Measurements from ENCODE around the gene SIL1. TPM values are rescaled to one million over a fixed set of nuclear protein-coding genes. Genes with fewer than 3 reads are reported as not detected.

Gene SIL1
- total and polyA plus RNA-seq, 2 of the 13 experiments (the other 11 are each of a cell fraction or from before 2014, with no cell fraction given), result 26.0 to 30.0 TPM

DNA sequence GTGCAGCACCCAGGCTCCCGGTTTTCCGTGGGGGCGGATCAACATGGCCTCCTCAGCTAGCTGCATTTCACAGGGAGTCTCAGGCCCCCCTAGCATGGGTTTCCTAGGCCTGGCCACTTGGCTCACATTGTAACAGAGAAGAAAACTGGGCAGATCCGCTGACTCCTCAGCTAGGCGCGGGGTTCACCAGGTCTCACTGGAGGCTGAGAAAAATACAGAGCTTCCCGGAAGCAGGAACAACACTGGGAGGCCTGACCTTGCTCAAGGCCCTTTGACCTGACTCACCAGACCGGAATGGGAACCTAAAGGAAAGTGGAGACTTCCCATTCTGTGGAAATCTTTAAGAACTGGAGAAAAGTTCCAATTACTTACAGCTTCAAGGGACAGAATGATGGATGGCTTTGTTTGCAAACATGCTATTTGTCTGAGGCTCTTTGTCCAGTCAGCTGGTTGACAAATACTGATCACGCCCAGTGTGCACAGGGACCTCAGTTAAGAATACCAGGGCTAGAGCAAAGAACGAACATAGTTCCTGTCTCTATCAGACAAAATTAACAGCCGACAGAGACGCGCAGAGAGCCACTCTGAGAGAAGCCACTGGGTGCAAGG, 234.3 kb downstream of the SIL1 start (continued):
- TF ChIP-seq ZNF660 (CRISPR knock-in tag; IDR thresholded peaks at IDR 0.05; ENCODE audit: borderline replicate concordance, low read depth), result no peak
- no peak for TF ChIP-seq PAF1 (CRISPR knock-in tag; IDR thresholded peaks at IDR 0.05)
- TF ChIP-seq ZNF101 (CRISPR knock-in tag; IDR thresholded peaks at IDR 0.05; ENCODE audit: borderline replicate concordance, low read depth), result no peak
- no peak for TF ChIP-seq GTF3A (CRISPR knock-in tag; conservative IDR thresholded peaks at IDR 0.05)
- TF ChIP-seq HNRNPL (IDR thresholded peaks at IDR 0.05; ENCODE audit: low read depth, low read length), result no peak
- TF ChIP-seq ZNF703 (CRISPR knock-in tag; IDR thresholded peaks at IDR 0.05; ENCODE audit: borderline replicate concordance), result no peak
- no peak for TF ChIP-seq CHD4 (IDR thresholded peaks at IDR 0.05; ENCODE audit: borderline replicate concordance, low read length)
- TF ChIP-seq, protein P1, sequence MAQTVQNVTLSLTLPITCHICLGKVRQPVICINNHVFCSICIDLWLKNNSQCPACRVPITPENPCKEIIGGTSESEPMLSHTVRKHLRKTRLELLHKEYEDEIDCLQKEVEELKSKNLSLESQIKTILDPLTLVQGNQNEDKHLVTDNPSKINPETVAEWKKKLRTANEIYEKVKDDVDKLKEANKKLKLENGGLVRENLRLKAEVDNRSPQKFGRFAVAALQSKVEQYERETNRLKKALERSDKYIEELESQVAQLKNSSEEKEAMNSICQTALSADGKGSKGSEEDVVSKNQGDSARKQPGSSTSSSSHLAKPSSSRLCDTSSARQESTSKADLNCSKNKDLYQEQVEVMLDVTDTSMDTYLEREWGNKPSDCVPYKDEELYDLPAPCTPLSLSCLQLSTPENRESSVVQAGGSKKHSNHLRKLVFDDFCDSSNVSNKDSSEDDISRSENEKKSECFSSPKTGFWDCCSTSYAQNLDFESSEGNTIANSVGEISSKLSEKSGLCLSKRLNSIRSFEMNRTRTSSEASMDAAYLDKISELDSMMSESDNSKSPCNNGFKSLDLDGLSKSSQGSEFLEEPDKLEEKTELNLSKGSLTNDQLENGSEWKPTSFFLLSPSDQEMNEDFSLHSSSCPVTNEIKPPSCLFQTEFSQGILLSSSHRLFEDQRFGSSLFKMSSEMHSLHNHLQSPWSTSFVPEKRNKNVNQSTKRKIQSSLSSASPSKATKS (CRISPR knock-in tag; IDR thresholded peaks at IDR 0.05), result no peak
- TF ChIP-seq, protein P2, sequence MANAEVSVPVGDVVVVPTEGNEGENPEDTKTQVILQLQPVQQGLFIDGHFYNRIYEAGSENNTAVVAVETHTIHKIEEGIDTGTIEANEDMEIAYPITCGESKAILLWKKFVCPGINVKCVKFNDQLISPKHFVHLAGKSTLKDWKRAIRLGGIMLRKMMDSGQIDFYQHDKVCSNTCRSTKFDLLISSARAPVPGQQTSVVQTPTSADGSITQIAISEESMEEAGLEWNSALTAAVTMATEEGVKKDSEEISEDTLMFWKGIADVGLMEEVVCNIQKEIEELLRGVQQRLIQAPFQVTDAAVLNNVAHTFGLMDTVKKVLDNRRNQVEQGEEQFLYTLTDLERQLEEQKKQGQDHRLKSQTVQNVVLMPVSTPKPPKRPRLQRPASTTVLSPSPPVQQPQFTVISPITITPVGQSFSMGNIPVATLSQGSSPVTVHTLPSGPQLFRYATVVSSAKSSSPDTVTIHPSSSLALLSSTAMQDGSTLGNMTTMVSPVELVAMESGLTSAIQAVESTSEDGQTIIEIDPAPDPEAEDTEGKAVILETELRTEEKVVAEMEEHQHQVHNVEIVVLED (CRISPR knock-in tag; IDR thresholded peaks at IDR 0.05; ENCODE audit: borderline replicate concordance), result no peak
- TF ChIP-seq FOXK1 (CRISPR knock-in tag; IDR thresholded peaks at IDR 0.05; ENCODE audit: borderline replicate concordance, low read depth), result 0 out of 2 replicates have a peak, but pooled peaks have one; percentile 27
- TF ChIP-seq, protein P3, sequence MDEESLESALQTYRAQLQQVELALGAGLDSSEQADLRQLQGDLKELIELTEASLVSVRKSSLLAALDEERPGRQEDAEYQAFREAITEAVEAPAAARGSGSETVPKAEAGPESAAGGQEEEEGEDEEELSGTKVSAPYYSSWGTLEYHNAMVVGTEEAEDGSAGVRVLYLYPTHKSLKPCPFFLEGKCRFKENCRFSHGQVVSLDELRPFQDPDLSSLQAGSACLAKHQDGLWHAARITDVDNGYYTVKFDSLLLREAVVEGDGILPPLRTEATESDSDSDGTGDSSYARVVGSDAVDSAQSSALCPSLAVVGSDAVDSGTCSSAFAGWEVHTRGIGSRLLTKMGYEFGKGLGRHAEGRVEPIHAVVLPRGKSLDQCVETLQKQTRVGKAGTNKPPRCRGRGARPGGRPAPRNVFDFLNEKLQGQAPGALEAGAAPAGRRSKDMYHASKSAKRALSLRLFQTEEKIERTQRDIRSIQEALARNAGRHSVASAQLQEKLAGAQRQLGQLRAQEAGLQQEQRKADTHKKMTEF (CRISPR knock-in tag; IDR thresholded peaks at IDR 0.05), result peak; percentile 63
- TF ChIP-seq SP5 (CRISPR knock-in tag; IDR thresholded peaks at IDR 0.05; ENCODE audit: borderline replicate concordance, low read depth), result no peak
- TF ChIP-seq, protein P4, sequence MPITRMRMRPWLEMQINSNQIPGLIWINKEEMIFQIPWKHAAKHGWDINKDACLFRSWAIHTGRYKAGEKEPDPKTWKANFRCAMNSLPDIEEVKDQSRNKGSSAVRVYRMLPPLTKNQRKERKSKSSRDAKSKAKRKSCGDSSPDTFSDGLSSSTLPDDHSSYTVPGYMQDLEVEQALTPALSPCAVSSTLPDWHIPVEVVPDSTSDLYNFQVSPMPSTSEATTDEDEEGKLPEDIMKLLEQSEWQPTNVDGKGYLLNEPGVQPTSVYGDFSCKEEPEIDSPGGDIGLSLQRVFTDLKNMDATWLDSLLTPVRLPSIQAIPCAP (CRISPR knock-in tag; IDR thresholded peaks at IDR 0.05; ENCODE audit: low read depth), result no peak
- peak; percentile 23; the same call in 1 of the 2 replicates for TF ChIP-seq SOX5 (CRISPR knock-in tag; IDR thresholded peaks at IDR 0.05; ENCODE audit: borderline replicate concordance)
- TF ChIP-seq ZMYM3 (CRISPR knock-in tag; IDR thresholded peaks at IDR 0.05), result 0 out of 2 replicates have a peak, but pooled peaks have one; percentile 19
- 0 out of 2 replicates have a peak, but pooled peaks have one; percentile 36 for TF ChIP-seq ZNF12 (CRISPR knock-in tag; IDR thresholded peaks at IDR 0.05)
- TF ChIP-seq ZNF224 (CRISPR knock-in tag; IDR thresholded peaks at IDR 0.05), result no peak
- TF ChIP-seq, protein P5, sequence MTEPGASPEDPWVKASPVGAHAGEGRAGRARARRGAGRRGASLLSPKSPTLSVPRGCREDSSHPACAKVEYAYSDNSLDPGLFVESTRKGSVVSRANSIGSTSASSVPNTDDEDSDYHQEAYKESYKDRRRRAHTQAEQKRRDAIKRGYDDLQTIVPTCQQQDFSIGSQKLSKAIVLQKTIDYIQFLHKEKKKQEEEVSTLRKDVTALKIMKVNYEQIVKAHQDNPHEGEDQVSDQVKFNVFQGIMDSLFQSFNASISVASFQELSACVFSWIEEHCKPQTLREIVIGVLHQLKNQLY (CRISPR knock-in tag; IDR thresholded peaks at IDR 0.05), result no peak; the same call in 1 of the 2 replicates
